PFSK-1 (cell line): ENCODE results near the gene CTIF.

Experiments used
- POLR2AphosphoS5 ChIP-seq: IDR thresholded peaks from 2 replicates; pipeline ENCODE4 v1.6.1; 2012; ENCODE audit warnings: low read depth, mild to moderate bottlenecking, control low read depth, low read length, moderate library complexity
- SIN3A ChIP-seq: IDR thresholded peaks from 2 replicates; pipeline ENCODE4 v1.6.1; 2012; ENCODE audit warnings: mild to moderate bottlenecking, low read length, moderate library complexity, borderline replicate concordance; ENCODE audit not compliant: insufficient read depth
- TAF1 ChIP-seq: IDR thresholded peaks from 2 replicates; pipeline ENCODE4 v1.6.1; 2012; ENCODE audit warnings: low read length, control low read depth, borderline replicate concordance; ENCODE audit not compliant: insufficient read depth

DNA sequence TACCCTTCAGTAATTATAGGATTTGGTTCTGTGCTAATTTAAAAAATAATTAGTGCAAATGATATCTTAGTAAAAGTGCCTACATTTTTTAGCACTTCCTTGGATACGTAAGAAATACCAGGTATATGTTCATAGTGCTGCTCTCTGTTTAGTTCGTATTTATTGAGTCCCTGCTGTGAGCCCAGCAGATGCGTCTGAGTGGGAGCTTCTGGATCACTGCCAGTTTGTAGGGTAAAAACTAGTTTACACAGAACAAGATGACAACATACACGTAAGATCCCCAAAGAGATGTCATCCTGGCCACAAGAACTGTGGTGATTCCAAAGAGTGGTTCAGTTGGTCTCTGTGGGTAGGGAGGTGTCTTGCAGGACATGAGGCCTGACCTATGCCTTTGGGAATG is 103.2 kb downstream of the CTIF start:
- TF ChIP-seq POLR2AphosphoS5: no peak
- no peak for TF ChIP-seq TAF1
- no peak for TF ChIP-seq SIN3A
